Left lung (tissue), 10 donors: Measurements from ENCODE around the gene BUD23. TPM values are rescaled to one million over a fixed set of nuclear protein-coding genes. Genes with fewer than 3 reads are reported as not detected.

Experiments
- ATAC-seq: fragments of 200-7000 bp; cut with Tn5 transposase; one replicate; pipeline ENCODE4 v1.9.1; 2020; ENCODE audit warnings: moderate library complexity
- DNase-seq, 4 donors: peaks; one replicate each; pipeline ENCODE4 v3.0.0-alpha.2; 2013 to 2020
- H3K27ac ChIP-seq, 2 donors: fragments of 200-600 bp; sonication (generic) in 1 of 2; one replicate each; pipeline versions ENCODE4 v1.5.0 to v1.8.0; 2020 to 2021
- H3K27me3 ChIP-seq, 2 donors: fragments of 200-600 bp; sonication (generic) in 1 of 2; one replicate each; pipeline versions ENCODE4 v1.5.0 to v1.8.0; 2020 to 2021
- H3K36me3 ChIP-seq, 2 donors: fragments of 200-600 bp; sonication (generic) in 1 of 2; one replicate each; pipeline versions ENCODE4 v1.5.0 to v1.8.0; 2020 to 2021
- H3K4me1 ChIP-seq, 2 donors: fragments of 200-600 bp; one replicate each; pipeline ENCODE4 v1.8.0; 2021
- H3K4me3 ChIP-seq, 2 donors: fragments of 200-600 bp; sonication (generic) in 1 of 2; one replicate each; pipeline versions ENCODE4 v1.5.0 to v1.8.0; 2020 to 2021; ENCODE audit warnings: mild to moderate bottlenecking in 1 of 2
- H3K9me3 ChIP-seq, 2 donors: fragments of 200-600 bp; sonication (generic) in 1 of 2; one replicate each; pipeline versions ENCODE4 v1.5.0 to v1.8.0; 2020 to 2021
- CTCF ChIP-seq, 2 donors: fragments of 200-600 bp; sonication (generic) in 1 of 2; IDR thresholded peaks; one replicate each; pipeline versions ENCODE4 v1.5.0 to v1.8.0; 2021; ENCODE audit warnings: antibody characterized with exemption in 2 of 2
- intact Hi-C, 2 donors: fragments of 100-400 bp; cut with DNase I; formaldehyde crosslinking; loops; one replicate each; pipeline versions ENCODE4 v1.11.2 to v1.14.2; 2022
- polyA plus RNA-seq, 6 donors: library from polyadenylated mRNA; unstranded; fragments of 120-200 nt; gene quantifications; one replicate each; pipeline ENCODE4 v1.2.1, GENCODE V29; 2013; ENCODE audit not compliant: insufficient read length in 6 of 6
- total RNA-seq, 2 donors: library from RNA; stranded (reverse); fragmentation: NEBNext Ultra II Directional; extraction: Animal tissue kit (Norgen Biotek cat#: 25700); gene quantifications; one replicate each; pipeline ENCODE4 v1.2.1, GENCODE V29; 2021
- donor health status: DM: no; HTN: yes; CAD: no.
- donor health status: DM: no; HTN: no; CAD: no.

BUD23 gene
- total and polyA plus RNA-seq, 8 donors: 44.6 to 95.0 (median 77.8) TPM

GRCh38 chr7:73638911-73639310, 44.5 kb upstream of the BUD23 start:
- no peak for ATAC-seq
- TF ChIP-seq CTCF (IDR thresholded peaks at IDR 0.05): no peak
- no peak overlapping the region for H3K4me3 ChIP-seq
- peaks cover 0 to 32% of the 10 kb centered on the region in 2 donors for H3K27me3 ChIP-seq
- no peaks in the 10 kb centered on the region for H3K4me1 ChIP-seq
- intact Hi-C loops: no loop called here
- H3K27ac ChIP-seq: no peak overlapping the region
- no peak for DNase-seq
- peaks cover 0 to 15% of the 10 kb centered on the region in 2 donors for H3K9me3 ChIP-seq
- H3K36me3 ChIP-seq: no peaks in the 10 kb centered on the region

GRCh38 chr7:73642834-73643233, 40.6 kb upstream of the BUD23 start:
- ATAC-seq (no peak), DNase-seq (no peak)
- intact Hi-C loops: no loop called here
- no peak for TF ChIP-seq CTCF (IDR thresholded peaks at IDR 0.05)
- Histone ChIP-seq H3K36me3 (no peaks in the 10 kb centered on the region), H3K4me3 (no peak overlapping the region), H3K9me3 (peaks cover 0 to 15% of the 10 kb centered on the region in 2 donors), H3K27me3 (peaks cover 12 to 54% of the 10 kb centered on the region in 2 donors), H3K4me1 (peaks cover 0 to 4% of the 10 kb centered on the region in 2 donors), H3K27ac (no peak overlapping the region)

- Histone ChIP-seq H3K27ac (no peak overlapping the region), H3K27me3 (peaks cover 18 to 74% of the 10 kb centered on the region in 2 donors), H3K4me1 (peaks cover 0 to 8% of the 10 kb centered on the region in 2 donors), H3K9me3 (peaks cover 0 to 15% of the 10 kb centered on the region in 2 donors), H3K4me3 (no peak overlapping the region), H3K36me3 (no peaks in the 10 kb centered on the region)
- intact Hi-C loops: no loop called here
- TF ChIP-seq CTCF (IDR thresholded peaks at IDR 0.05): no peak
- ATAC-seq (no peak), DNase-seq (no peak)
Measured at GRCh38 chr7:73644688-73645286, 38.6 kb upstream of the BUD23 start.

DNA sequence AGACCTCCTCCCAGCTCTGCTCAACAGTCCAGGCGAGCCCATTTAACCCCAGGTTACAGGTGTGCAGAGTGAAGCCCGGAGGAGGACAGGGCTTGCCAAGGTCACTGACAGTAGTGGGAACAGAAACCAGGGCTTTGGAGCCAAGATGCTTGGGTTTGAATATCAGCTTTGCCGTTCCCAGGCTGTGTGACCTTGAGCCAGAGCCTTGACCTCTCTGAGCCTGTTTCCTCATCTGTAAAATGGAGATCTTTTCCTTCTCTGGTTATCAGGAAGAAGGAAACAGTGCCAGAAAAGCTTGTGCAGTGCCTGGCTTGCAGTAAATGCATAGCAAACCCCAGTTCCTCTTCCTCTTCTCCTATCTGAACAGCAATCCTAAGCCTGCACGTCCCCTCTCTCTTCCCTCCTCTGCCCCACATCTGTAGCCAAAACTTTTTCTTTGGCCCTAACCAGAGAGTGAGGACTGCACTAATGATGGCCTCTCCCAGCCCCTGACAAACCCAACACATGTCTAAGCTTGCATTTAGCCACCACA, 37.7 kb upstream of the BUD23 start:
- Histone ChIP-seq H3K4me3 (no peak overlapping the region), H3K4me1 (peaks cover 0 to 8% of the 10 kb centered on the region in 2 donors), H3K36me3 (no peaks in the 10 kb centered on the region), H3K27ac (no peak overlapping the region), H3K27me3 (peaks cover 18 to 83% of the 10 kb centered on the region in 2 donors), H3K9me3 (peaks cover 0 to 14% of the 10 kb centered on the region in 2 donors)
- intact Hi-C loops: no loop called here
- DNase-seq (no peak), ATAC-seq (no peak)
- TF ChIP-seq CTCF (IDR thresholded peaks at IDR 0.05): no peak

DNA sequence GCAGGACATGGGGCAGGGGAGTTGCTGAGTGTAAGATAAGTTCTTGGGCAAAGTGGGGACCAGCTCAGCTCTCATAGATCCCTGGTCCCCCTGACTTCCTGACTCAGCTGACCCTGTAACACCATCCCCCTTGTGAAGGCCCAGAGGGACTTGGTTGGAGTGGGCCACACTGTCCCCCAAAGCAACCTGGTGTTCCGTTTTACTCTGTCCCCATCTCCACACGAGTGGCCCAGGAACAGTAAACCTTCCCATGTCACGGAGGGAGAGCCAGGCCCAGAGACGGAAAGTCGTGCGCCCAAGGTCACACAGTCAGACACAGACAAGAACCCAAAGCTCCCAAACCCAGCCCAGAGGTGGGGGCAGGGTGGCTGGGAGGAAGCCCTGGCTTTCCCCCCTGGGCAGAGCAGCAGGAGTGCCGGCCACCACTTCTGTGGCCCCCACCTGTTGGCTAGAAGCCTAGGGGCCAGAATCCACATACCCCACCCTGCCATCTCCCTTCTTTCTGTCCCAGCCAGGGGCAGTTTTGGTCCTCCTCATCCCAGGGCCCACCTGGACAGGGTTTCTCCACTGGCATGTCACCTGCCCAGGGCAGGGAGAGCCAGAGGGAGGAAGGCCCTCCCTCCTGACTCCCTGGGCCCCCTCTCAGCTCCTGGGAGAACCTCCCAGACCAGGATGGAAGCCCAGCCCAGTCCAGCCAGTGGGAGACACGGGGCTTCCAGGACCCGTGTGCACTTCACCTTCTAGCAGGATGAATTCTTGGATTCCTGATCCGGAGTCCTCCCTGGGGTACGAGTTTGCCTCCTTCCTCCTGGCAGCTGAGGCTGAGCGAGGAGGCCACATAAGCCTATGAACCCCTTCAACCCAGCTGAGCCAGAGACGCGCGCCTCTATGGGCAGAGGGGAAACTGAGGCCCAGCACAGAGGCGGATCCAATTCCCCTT, 36.3 kb upstream of the BUD23 start:
- Histone ChIP-seq H3K27ac (no peak overlapping the region), H3K4me3 (no peak overlapping the region), H3K36me3 (no peaks in the 10 kb centered on the region), H3K27me3 (peaks cover 18 to 96% of the 10 kb centered on the region in 2 donors), H3K4me1 (peaks cover 0 to 8% of the 10 kb centered on the region in 2 donors), H3K9me3 (peaks cover 0 to under 1% of the 10 kb centered on the region in 2 donors)
- no peak for TF ChIP-seq CTCF (IDR thresholded peaks at IDR 0.05)
- DNase-seq (no peak), ATAC-seq (no peak)
- intact Hi-C loops: no loop called here
